ENCODE results near the gene SHMT2. TPM values are rescaled to one million over a fixed set of nuclear protein-coding genes. Genes with fewer than 3 reads are reported as not detected.

Gene SHMT2
- total RNA-seq, 2 donors from 2014 or later: 76.7 to 134 TPM

- 69 to 77% methylated on average over 4 of the region's 4 CpGs for WGBS, 2 experiments (ENCODE audit: insufficient coverage in 1 of 2, insufficient read length in 1 of 2)
- no peak overlapping the region for H3K27ac Mint-ChIP-seq
Observed at GRCh38 chr12:57213763-57214397, 15.6 kb upstream of the SHMT2 start.

GRCh38 chr12:57214398-57214781 is 15.1 kb upstream of the SHMT2 start:
- H3K27ac Mint-ChIP-seq: no peak overlapping the region
- peaks cover 3% of the 10 kb centered on the region for H3K36me3 Mint-ChIP-seq (ENCODE audit: low read depth)
- no peaks in the 10 kb centered on the region for H3K36me3 ChIP-seq (ENCODE audit: control insufficient read depth, insufficient read depth, low read length)
- H3K27me3 ChIP-seq (ENCODE audit: control insufficient read depth, insufficient read depth, low read length, poor library complexity, severe bottlenecking): peaks cover 59% of the 10 kb centered on the region
- H3K9ac ChIP-seq (ENCODE audit: extremely low read depth, low read length, poor library complexity, severe bottlenecking): no peak overlapping the region
- no peak overlapping the region for H3K27ac ChIP-seq (ENCODE audit: low read depth, low read length)
- H3K9me3 ChIP-seq (ENCODE audit: control insufficient read depth, low read length): no peaks in the 10 kb centered on the region
- H3K4me1 ChIP-seq (ENCODE audit: control insufficient read depth, insufficient read depth, low read length): peaks cover 2% of the 10 kb centered on the region
- H3K4me1 Mint-ChIP-seq: peaks cover 29% of the 10 kb centered on the region
- peaks cover 58% of the 10 kb centered on the region for H3K27me3 Mint-ChIP-seq (ENCODE audit: insufficient read depth)
- no peaks in the 10 kb centered on the region for H3K9me3 Mint-ChIP-seq
- DNase-seq: peak; percentile 95
- 11 to 12% methylated on average over 5 to 14 of the region's 14 CpGs for WGBS, 2 experiments (ENCODE audit: insufficient coverage in 1 of 2, insufficient read length in 1 of 2)
- no peak overlapping the region for H3K4me3 Mint-ChIP-seq
- TF ChIP-seq, protein P1, sequence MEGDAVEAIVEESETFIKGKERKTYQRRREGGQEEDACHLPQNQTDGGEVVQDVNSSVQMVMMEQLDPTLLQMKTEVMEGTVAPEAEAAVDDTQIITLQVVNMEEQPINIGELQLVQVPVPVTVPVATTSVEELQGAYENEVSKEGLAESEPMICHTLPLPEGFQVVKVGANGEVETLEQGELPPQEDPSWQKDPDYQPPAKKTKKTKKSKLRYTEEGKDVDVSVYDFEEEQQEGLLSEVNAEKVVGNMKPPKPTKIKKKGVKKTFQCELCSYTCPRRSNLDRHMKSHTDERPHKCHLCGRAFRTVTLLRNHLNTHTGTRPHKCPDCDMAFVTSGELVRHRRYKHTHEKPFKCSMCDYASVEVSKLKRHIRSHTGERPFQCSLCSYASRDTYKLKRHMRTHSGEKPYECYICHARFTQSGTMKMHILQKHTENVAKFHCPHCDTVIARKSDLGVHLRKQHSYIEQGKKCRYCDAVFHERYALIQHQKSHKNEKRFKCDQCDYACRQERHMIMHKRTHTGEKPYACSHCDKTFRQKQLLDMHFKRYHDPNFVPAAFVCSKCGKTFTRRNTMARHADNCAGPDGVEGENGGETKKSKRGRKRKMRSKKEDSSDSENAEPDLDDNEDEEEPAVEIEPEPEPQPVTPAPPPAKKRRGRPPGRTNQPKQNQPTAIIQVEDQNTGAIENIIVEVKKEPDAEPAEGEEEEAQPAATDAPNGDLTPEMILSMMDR (conservative IDR thresholded peaks at IDR 0.05): peak; percentile 89
- H3K4me3 ChIP-seq (ENCODE audit: low read length): no peak overlapping the region

More at GRCh38 chr12:57213763-57214397, 15.6 kb upstream of the SHMT2 start:
- no peak overlapping the region for H3K27ac ChIP-seq (ENCODE audit: low read depth, low read length)
- Mint-ChIP-seq H3K4me3 (no peak overlapping the region), H3K4me1 (peaks cover 24% of the 10 kb centered on the region), H3K27me3 (ENCODE audit: insufficient read depth) (peaks cover 53% of the 10 kb centered on the region), H3K36me3 (ENCODE audit: low read depth) (peaks cover 3% of the 10 kb centered on the region), H3K9me3 (no peaks in the 10 kb centered on the region)
- DNase-seq: no peak
- no peak overlapping the region for H3K9ac ChIP-seq (ENCODE audit: extremely low read depth, low read length, poor library complexity, severe bottlenecking)
- no peaks in the 10 kb centered on the region for H3K36me3 ChIP-seq (ENCODE audit: control insufficient read depth, insufficient read depth, low read length)
- TF ChIP-seq, protein P1 (conservative IDR thresholded peaks at IDR 0.05): no peak
- no peaks in the 10 kb centered on the region for H3K4me1 ChIP-seq (ENCODE audit: control insufficient read depth, insufficient read depth, low read length)
- no peaks in the 10 kb centered on the region for H3K9me3 ChIP-seq (ENCODE audit: control insufficient read depth, low read length)
- H3K4me3 ChIP-seq (ENCODE audit: low read length): no peak overlapping the region
- H3K27me3 ChIP-seq (ENCODE audit: control insufficient read depth, insufficient read depth, low read length, poor library complexity, severe bottlenecking): peaks cover 54% of the 10 kb centered on the region

DNA sequence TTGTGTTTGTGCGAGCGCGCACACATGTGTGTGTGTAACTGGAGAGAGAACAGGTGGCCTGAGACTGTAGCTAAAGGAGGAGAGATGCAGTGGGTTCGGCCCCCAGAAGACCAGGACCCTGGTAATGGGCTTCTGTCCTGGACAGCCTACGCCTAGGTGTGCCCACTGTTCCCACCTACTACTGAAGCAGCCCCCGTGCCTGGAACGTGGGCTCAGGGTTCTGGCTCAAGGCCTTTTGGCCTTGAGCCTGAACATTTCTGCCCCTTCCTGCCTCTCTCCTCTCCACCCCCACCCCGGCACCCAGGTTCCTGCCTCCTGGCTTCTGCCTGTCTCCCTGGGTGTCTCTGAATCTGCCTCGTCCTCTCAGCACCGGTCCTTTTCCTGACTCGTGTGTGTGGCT is 14.4 kb upstream of the SHMT2 start:
- H3K27ac Mint-ChIP-seq: no peak overlapping the region
- DNase-seq: no peak
- H3K27ac ChIP-seq (ENCODE audit: low read depth, low read length): no peak overlapping the region
- H3K27me3 ChIP-seq (ENCODE audit: control insufficient read depth, insufficient read depth, low read length, poor library complexity, severe bottlenecking): peaks cover 65% of the 10 kb centered on the region
- peaks cover 34% of the 10 kb centered on the region for H3K4me1 Mint-ChIP-seq
- H3K36me3 ChIP-seq (ENCODE audit: control insufficient read depth, insufficient read depth, low read length): no peaks in the 10 kb centered on the region
- TF ChIP-seq, protein P1 (conservative IDR thresholded peaks at IDR 0.05): no peak
- no peaks in the 10 kb centered on the region for H3K9me3 Mint-ChIP-seq
- no peak overlapping the region for H3K4me3 ChIP-seq (ENCODE audit: low read length)
- no peak overlapping the region for H3K4me3 Mint-ChIP-seq
- H3K9me3 ChIP-seq (ENCODE audit: control insufficient read depth, low read length): no peaks in the 10 kb centered on the region
- 72 to 74% methylated on average over 11 of the region's 11 CpGs for WGBS, 2 experiments (ENCODE audit: insufficient coverage in 1 of 2, insufficient read length in 1 of 2)
- peaks cover 4% of the 10 kb centered on the region for H3K4me1 ChIP-seq (ENCODE audit: control insufficient read depth, insufficient read depth, low read length)
- peaks cover 65% of the 10 kb centered on the region for H3K27me3 Mint-ChIP-seq (ENCODE audit: insufficient read depth)
- no peak overlapping the region for H3K9ac ChIP-seq (ENCODE audit: extremely low read depth, low read length, poor library complexity, severe bottlenecking)
- peaks cover 3% of the 10 kb centered on the region for H3K36me3 Mint-ChIP-seq (ENCODE audit: low read depth)

All from endodermal cell (in vitro differentiated cells).